Measurements from ENCODE around the gene GATM. TPM values are rescaled to one million over a fixed set of nuclear protein-coding genes. Genes with fewer than 3 reads are reported as not detected.

Gene GATM
- total RNA-seq, 1 donor from 2014 or later: 26.8 TPM

DNA sequence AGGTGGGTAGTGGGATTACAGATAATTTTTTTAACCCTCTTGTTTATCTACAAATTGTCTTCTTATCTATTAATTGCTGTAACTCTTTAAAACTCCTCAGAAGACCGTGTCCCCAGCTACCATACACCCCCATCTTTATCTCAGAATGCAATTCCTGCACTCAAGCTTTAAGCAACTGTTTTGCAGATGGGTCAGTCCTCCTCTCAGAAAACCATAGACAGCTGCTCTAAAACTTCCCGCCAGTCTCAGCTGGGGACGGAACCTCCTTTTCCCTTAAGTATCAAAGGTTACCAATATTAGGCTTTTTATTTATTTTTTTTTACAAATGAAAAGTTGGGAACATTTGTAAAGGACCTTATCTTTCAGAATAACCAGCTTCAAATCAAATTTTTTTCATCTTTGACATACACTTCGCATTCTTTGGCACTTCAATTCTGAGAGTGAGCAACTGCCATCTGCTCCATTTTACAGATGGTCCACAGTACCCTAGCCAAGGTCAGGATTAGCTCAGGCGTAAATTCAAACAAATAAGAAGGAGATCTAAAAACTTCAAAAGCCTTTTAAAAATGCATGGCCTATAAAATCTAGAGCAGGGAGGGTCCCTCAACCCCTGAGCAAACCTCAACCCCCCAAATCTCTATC is 1.3 kb downstream of the GATM start:
- Mint-ChIP-seq H3K36me3 (peaks cover 3% of the 10 kb centered on the region), H3K4me3 (peak overlapping the region; percentile 90), H3K9me3 (no peaks in the 10 kb centered on the region), H3K4me1 (ENCODE audit: unreplicated experiment) (no peaks in the 10 kb centered on the region), H3K27ac (no peak overlapping the region), H3K27me3 (peaks cover 75% of the 10 kb centered on the region)
- no peak for DNase-seq (ENCODE audit: extremely low spot score, unreplicated experiment)
- TF ChIP-seq, protein P1, sequence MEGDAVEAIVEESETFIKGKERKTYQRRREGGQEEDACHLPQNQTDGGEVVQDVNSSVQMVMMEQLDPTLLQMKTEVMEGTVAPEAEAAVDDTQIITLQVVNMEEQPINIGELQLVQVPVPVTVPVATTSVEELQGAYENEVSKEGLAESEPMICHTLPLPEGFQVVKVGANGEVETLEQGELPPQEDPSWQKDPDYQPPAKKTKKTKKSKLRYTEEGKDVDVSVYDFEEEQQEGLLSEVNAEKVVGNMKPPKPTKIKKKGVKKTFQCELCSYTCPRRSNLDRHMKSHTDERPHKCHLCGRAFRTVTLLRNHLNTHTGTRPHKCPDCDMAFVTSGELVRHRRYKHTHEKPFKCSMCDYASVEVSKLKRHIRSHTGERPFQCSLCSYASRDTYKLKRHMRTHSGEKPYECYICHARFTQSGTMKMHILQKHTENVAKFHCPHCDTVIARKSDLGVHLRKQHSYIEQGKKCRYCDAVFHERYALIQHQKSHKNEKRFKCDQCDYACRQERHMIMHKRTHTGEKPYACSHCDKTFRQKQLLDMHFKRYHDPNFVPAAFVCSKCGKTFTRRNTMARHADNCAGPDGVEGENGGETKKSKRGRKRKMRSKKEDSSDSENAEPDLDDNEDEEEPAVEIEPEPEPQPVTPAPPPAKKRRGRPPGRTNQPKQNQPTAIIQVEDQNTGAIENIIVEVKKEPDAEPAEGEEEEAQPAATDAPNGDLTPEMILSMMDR (conservative IDR thresholded peaks at IDR 0.05): no peak

DNA sequence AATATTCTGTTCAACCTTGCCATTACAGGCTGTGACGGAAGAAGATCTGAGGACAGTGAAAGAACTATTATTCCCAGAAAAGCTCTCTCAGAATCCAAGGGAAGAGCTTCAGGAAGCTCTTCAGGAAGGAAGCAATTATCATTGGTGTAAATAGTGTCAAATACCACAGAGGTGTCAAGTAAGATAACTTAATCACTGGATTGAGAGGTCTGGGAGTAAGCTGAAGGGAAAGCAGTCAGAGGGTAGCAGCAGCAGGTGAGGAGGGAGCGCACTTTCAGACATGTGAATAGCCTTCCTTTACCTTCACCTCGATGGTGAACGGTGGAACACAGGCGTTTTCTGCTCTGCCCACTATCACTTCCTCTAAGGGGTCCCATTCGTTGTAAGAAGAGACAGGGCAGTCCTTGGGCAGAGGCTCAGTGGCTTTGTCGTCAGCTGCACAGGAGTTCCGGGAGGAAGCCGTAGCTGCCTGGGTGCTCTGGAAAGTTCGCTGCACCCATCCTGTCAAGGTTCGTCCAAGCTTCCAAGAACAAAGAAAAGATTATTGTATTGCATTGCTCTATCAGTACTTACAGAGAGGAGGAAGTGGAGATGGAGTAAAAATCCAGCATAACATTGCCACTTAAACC is 1.9 kb downstream of the GATM start:
- Mint-ChIP-seq H3K27ac (peak overlapping the region; percentile 24), H3K27me3 (peaks cover 68% of the 10 kb centered on the region), H3K4me3 (peak overlapping the region; percentile 67), H3K36me3 (peaks cover 3% of the 10 kb centered on the region), H3K9me3 (no peaks in the 10 kb centered on the region), H3K4me1 (ENCODE audit: unreplicated experiment) (no peaks in the 10 kb centered on the region)
- TF ChIP-seq, protein P1 (conservative IDR thresholded peaks at IDR 0.05): no peak
- no peak for DNase-seq (ENCODE audit: extremely low spot score, unreplicated experiment)

DNA sequence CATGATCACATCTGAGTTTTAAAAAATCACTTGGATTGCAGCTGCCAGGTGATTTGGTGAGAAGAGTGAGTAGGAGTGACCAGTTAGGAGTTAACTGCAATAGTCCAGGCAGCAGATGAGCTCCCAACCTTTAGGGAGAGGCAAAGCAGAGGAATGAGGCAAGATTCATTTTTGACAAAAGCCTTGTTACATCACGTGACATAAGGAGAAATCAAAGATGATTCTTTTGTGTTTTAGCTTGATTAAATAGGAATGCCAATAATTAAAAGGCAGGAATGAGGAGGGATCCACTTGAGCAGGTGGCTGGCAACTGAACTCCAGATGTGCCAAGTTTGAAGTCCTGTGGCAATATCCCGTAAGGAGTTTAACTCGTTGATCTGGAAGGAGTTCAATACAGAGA is 2.5 kb downstream of the GATM start:
- no peaks in the 10 kb centered on the region for H3K9me3 Mint-ChIP-seq
- H3K36me3 Mint-ChIP-seq: peaks cover 3% of the 10 kb centered on the region
- H3K27ac Mint-ChIP-seq: peak overlapping the region; percentile 24
- H3K4me3 Mint-ChIP-seq: peak overlapping the region; percentile 67
- TF ChIP-seq, protein P1 (conservative IDR thresholded peaks at IDR 0.05): no peak
- H3K4me1 Mint-ChIP-seq (ENCODE audit: unreplicated experiment): no peaks in the 10 kb centered on the region
- DNase-seq (ENCODE audit: extremely low spot score, unreplicated experiment): no peak
- peaks cover 62% of the 10 kb centered on the region for H3K27me3 Mint-ChIP-seq

DNA sequence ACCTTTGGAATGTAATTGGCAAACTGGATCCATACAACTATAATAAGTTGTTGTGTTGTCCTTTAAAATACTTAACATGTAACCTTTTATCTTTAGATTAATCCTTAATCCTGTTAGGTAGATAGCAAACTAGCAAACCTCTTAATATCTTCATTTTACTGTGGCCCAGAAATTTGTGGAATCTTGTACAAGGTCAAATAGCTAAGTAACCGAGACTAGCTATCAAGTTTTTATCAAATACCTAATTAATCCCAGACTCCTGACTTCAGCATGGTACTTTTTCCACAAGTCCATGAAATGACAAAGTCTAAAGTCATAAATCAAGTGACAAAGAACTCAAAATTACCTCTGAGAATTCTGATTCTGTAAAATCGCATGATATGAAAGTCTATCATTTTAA is 4.4 kb downstream of the GATM start:
- DNase-seq (ENCODE audit: extremely low spot score, unreplicated experiment): no peak
- H3K27ac Mint-ChIP-seq: no peak overlapping the region
- no peaks in the 10 kb centered on the region for H3K9me3 Mint-ChIP-seq
- peaks cover 53% of the 10 kb centered on the region for H3K27me3 Mint-ChIP-seq
- H3K4me3 Mint-ChIP-seq: no peak overlapping the region
- H3K4me1 Mint-ChIP-seq (ENCODE audit: unreplicated experiment): no peaks in the 10 kb centered on the region
- TF ChIP-seq, protein P1 (conservative IDR thresholded peaks at IDR 0.05): no peak
- H3K36me3 Mint-ChIP-seq: peaks cover 3% of the 10 kb centered on the region

DNA sequence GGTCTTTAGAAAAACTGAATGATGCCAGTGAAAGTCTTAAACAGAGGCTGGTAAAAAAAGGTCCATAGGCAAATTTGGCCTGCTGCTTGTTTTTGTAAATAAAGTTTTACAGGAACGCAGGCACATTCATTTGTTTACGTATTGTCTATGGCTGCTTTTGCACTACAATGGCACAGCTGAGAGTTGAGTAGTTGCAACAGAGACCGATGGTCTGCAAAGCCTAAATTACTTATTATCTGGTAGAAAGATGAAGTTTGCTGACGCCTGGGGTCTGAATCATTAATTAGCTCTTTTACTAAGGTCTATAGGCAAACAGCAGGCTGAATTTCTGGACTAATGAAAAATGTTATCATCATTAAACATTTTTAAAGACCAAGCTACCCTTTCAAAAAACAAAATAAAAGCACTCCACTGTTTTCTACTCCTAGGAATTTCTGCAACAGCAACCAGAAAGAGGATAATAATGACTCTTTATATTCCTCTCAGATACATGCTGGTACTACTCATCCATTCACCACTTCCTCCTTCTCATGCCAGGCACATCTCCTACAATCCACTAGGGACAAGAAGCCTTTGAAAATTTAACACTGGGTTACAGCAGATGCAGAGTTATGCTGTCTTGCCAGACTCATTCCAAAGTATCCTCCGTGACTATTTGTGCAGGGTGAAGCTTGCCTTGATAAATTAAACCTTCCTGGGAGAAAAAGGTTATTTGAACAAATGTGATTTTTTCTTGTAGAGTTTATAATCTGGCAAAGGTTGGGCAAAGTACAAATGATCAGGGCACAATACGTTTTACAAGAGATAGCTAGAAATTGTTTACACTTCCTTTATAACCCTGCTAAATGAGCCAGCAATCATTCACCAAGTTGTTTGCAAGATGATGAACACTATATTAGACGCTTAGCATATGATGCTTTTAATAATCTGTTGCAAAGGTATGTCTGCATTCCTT is 6.0 kb downstream of the GATM start:
- Mint-ChIP-seq H3K4me1 (ENCODE audit: unreplicated experiment) (no peaks in the 10 kb centered on the region), H3K27me3 (peaks cover 41% of the 10 kb centered on the region), H3K4me3 (no peak overlapping the region), H3K9me3 (no peaks in the 10 kb centered on the region), H3K36me3 (peaks cover 3% of the 10 kb centered on the region), H3K27ac (no peak overlapping the region)
- TF ChIP-seq, protein P1 (conservative IDR thresholded peaks at IDR 0.05): peak; percentile 55
- no peak for DNase-seq (ENCODE audit: extremely low spot score, unreplicated experiment)

All from type B pancreatic cell (in vitro differentiated cells).